Activated CD8-positive, alpha-beta memory T cell treated with anti-CD3 and anti-CD28 coated beads, Interleukin-2, amount 10 ng/mL, durations not matched to agents 7 days and 5 days (primary cell): Measurements from ENCODE around the gene ATF3. TPM values are rescaled to one million over a fixed set of nuclear protein-coding genes. Genes with fewer than 3 reads are reported as not detected.
"Not testable (repeated sequence)": the region's sequence is repeated elsewhere in the genome, so short reads cannot be mapped to it uniquely, and the experiment has no call there.

Experiments
- ATAC-seq: fragments of 150-1000 bp; cut with Tn5 transposase; one replicate; pipeline ENCODE4 v1.10.0; 2021; ENCODE audit warnings: moderate library complexity
- CTCF ChIA-PET: fragments of 350-600 bp; sonication (Branson Sonifier 250); formaldehyde crosslinking; loops from one replicate; lab custom pipeline; 2021; ENCODE audit warnings: antibody characterized with exemption; lab: Charles Lee
- DNase-seq: peaks from one replicate; pipeline ENCODE4 v3.0.0-alpha.2; 2020
- H3K27ac Mint-ChIP-seq: one replicate; pipeline ENCODE4 v1.8.0; 2021; ENCODE audit warnings: mild to moderate bottlenecking, mixed read lengths
- H3K27me3 Mint-ChIP-seq: one replicate; pipeline ENCODE4 v1.8.0; 2021; ENCODE audit warnings: mixed read lengths
- H3K36me3 Mint-ChIP-seq: one replicate; pipeline ENCODE4 v1.8.0; 2021; ENCODE audit warnings: mild to moderate bottlenecking, mixed read lengths
- H3K4me1 Mint-ChIP-seq: one replicate; pipeline ENCODE4 v1.8.0; 2021; ENCODE audit warnings: mixed read lengths
- H3K4me3 Mint-ChIP-seq: one replicate; pipeline ENCODE4 v1.8.0; 2021; ENCODE audit warnings: mild to moderate bottlenecking, moderate library complexity, mixed read lengths
- H3K9me3 Mint-ChIP-seq: one replicate; pipeline ENCODE4 v1.8.0; 2022; ENCODE audit warnings: low read depth, mixed read lengths
- total RNA-seq, 2 experiments: library from RNA; stranded (reverse); gene quantifications; one replicate each; pipeline ENCODE4 v1.2.3, GENCODE V29; 2021

Gene ATF3
- total RNA-seq, 2 experiments from 2014 or later = 21.3 to 36.5 TPM

- H3K27ac Mint-ChIP-seq = no peak overlapping the region
- ATAC-seq (no peak), DNase-seq (no peak)
- CTCF ChIA-PET = interaction anchor here (0.7 to 2.8 kb wide), 8 partner anchors 10 to 173 kb away, joined by 3 to 16 read pairs (median 4); no protein-coding TSS in a partner anchor
- H3K36me3 Mint-ChIP-seq = no peaks in the 10 kb centered on the region
- no peaks in the 10 kb centered on the region for H3K9me3 Mint-ChIP-seq
- no peaks in the 10 kb centered on the region for H3K4me1 Mint-ChIP-seq
- H3K27me3 Mint-ChIP-seq = peaks cover 6% of the 10 kb centered on the region
- no peak overlapping the region for H3K4me3 Mint-ChIP-seq
Measured at GRCh38 chr1:212628813-212629415, 20.4 kb downstream of the ATF3 start.

GRCh38 chr1:212629450-212630157, 21.0 kb downstream of the ATF3 start:
- CTCF ChIA-PET = interaction anchor here (0.9 to 2.8 kb wide), 9 partner anchors 11 to 174 kb away, joined by 3 to 16 read pairs (median 5); no protein-coding TSS in a partner anchor
- Mint-ChIP-seq H3K4me1 (peaks cover 2% of the 10 kb centered on the region), H3K9me3 (peaks cover 4% of the 10 kb centered on the region), H3K27me3 (peaks cover 6% of the 10 kb centered on the region), H3K4me3 (no peak overlapping the region), H3K27ac (no peak overlapping the region), H3K36me3 (peaks cover 4% of the 10 kb centered on the region)
- ATAC-seq (no peak), DNase-seq (no peak)

DNA sequence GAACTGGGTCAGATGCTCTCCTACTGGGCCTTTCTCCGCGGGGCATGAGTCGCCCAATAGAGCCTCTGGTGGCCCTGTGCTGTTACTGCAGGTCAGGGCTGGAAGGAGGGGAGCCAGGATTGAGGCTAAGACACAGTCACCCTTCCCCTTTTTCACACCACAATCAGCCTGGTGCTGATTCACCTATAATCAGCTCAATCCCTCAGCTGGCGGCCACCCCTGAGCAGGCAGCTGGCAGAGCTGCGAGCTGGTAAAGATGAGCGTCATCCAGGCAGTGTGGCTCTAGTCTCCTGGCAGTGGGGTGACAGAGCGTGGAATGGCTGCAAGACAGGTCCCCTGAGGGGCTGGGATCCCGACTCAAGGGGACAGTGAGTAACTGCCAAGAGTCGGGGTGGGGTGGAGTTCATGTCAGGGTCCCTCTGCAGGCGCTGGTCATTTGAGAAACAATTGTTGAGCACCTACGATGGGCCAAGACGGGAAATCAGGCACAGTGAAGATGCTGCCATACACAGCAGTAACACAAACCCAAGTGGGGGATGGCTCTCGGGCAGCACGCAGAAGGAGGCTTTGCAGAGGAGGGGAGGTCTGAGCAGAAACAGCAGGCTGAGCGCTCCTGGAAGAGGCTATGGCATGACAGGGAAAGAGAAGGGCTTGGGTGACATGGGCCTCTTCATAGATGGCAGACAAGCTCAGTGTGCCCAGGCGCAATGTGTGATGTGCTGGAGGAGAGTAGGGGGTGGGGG, 21.8 kb downstream of the ATF3 start:
- CTCF ChIA-PET = interaction anchor here (0.9 to 2.8 kb wide), 9 partner anchors 10 to 174 kb away, joined by 3 to 16 read pairs (median 5); no protein-coding TSS in a partner anchor
- no peak overlapping the region for H3K27ac Mint-ChIP-seq

GRCh38 chr1:212633161-212633560, 24.6 kb downstream of the ATF3 start:
- no peak for ATAC-seq

More for the DNA sequence above, 21.8 kb downstream of the ATF3 start:
- peaks cover 6% of the 10 kb centered on the region for H3K27me3 Mint-ChIP-seq
- no peak overlapping the region for H3K4me3 Mint-ChIP-seq
- peaks cover 9% of the 10 kb centered on the region for H3K36me3 Mint-ChIP-seq
- H3K9me3 Mint-ChIP-seq = peaks cover 4% of the 10 kb centered on the region
- DNase-seq = peak; percentile 71
- H3K4me1 Mint-ChIP-seq = peaks cover 9% of the 10 kb centered on the region
- ATAC-seq = peak; percentile 91

DNA sequence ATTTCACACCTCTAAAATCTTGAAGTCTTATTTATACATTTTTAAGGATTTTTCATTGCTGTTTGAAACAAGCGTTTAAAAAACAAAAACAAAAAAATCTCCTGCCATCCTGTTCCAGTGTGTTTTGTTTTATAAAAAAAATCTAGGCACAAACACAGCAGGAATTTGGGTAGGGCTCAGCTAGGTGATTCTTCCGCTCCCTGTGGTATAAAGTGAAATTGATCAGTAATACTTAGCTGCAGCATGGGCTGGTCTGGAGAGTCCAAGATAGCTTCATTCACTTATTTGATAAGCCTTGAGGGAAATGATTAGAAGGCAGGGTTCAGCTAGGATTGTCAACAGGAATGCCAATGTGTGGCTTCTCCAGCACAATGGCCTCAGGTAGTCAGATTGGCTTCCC, 25.7 kb downstream of the ATF3 start:
- H3K36me3 Mint-ChIP-seq = peaks cover 9% of the 10 kb centered on the region
- CTCF ChIA-PET = interaction anchor here (0.7 to 1.1 kb wide), 2 partner anchors 67 to 116 kb away, joined by 3 to 4 read pairs; no protein-coding TSS in a partner anchor
- DNase-seq (no peak), ATAC-seq (no peak)
- no peak overlapping the region for H3K27ac Mint-ChIP-seq
- H3K9me3 Mint-ChIP-seq = peaks cover 4% of the 10 kb centered on the region
- peaks cover 40% of the 10 kb centered on the region for H3K4me1 Mint-ChIP-seq
- H3K4me3 Mint-ChIP-seq = no peak overlapping the region
- peaks cover under 1% of the 10 kb centered on the region for H3K27me3 Mint-ChIP-seq

More at GRCh38 chr1:212633161-212633560, 24.6 kb downstream of the ATF3 start:
- CTCF ChIA-PET = interaction anchor here (1.2 kb wide), 1 partner anchor 156 kb away, joined by 5 read pairs; no protein-coding TSS in a partner anchor
- Mint-ChIP-seq H3K9me3 (peaks cover 4% of the 10 kb centered on the region), H3K4me1 (peaks cover 36% of the 10 kb centered on the region), H3K36me3 (peaks cover 9% of the 10 kb centered on the region), H3K27me3 (peaks cover 2% of the 10 kb centered on the region), H3K27ac (no peak overlapping the region), H3K4me3 (no peak overlapping the region)
- no peak for DNase-seq

GRCh38 chr1:212635141-212635631, 26.6 kb downstream of the ATF3 start:
- peaks cover 8% of the 10 kb centered on the region for H3K27me3 Mint-ChIP-seq
- no peak for DNase-seq
- H3K4me3 Mint-ChIP-seq = no peak overlapping the region
- CTCF ChIA-PET = no interaction called here
- no peak for ATAC-seq
- peaks cover 9% of the 10 kb centered on the region for H3K36me3 Mint-ChIP-seq
- H3K9me3 Mint-ChIP-seq = peaks cover 4% of the 10 kb centered on the region
- peak overlapping the region; percentile 68 for H3K27ac Mint-ChIP-seq
- peaks cover 40% of the 10 kb centered on the region for H3K4me1 Mint-ChIP-seq

- ATAC-seq (no peak), DNase-seq (no peak)
- Mint-ChIP-seq H3K27me3 (peaks cover 16% of the 10 kb centered on the region), H3K4me3 (no peak overlapping the region), H3K27ac (peak overlapping the region; percentile 41), H3K36me3 (peaks cover 9% of the 10 kb centered on the region), H3K9me3 (peaks cover 4% of the 10 kb centered on the region), H3K4me1 (peaks cover 40% of the 10 kb centered on the region)
- CTCF ChIA-PET = interaction anchor here (1.1 to 1.3 kb wide), 2 partner anchors 27 to 182 kb away, joined by 3 read pairs; no protein-coding TSS in a partner anchor
Measured at GRCh38 chr1:212637902-212638301, 29.3 kb downstream of the ATF3 start.

DNA sequence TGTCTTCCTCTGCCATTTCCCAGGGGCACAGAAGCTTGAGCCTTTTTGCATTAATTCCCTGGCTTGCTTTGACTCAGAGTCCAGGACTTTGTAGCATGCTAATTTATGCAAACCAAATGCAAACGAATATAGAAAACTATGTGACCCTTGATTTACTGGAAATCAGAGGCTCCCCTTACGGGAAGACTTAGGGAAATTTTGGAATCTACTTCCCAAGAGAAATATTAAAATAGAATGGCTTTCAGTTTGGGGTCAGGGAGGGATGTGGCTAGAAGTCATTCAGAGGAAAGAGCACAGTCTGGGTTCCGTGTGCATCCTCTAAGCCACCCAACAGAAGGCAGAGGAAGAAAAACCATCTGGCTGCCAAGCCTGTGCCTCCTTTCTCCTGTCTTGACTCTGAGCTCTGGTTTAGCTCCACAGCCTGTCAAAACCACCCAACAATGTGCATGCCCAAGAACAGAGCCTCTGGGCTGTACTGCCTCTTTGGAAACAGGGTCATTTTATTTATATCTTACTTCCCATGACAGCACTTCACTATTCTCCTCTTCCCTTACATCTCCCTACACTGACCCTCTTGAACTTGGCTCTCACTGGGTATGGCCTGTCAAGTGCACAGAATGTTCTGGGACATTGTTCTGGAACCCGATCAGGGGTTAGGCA, 30.1 kb downstream of the ATF3 start:
- CTCF ChIA-PET = interaction anchor here (1.1 to 1.3 kb wide), 2 partner anchors 27 to 183 kb away, joined by 3 read pairs; no protein-coding TSS in a partner anchor
- no peak overlapping the region for H3K27ac Mint-ChIP-seq
- peaks cover 16% of the 10 kb centered on the region for H3K27me3 Mint-ChIP-seq
- H3K36me3 Mint-ChIP-seq = peaks cover 9% of the 10 kb centered on the region
- H3K9me3 Mint-ChIP-seq = peaks cover 4% of the 10 kb centered on the region
- ATAC-seq = no peak
- no peak overlapping the region for H3K4me3 Mint-ChIP-seq
- peaks cover 40% of the 10 kb centered on the region for H3K4me1 Mint-ChIP-seq
- DNase-seq = peak; percentile 40

DNA sequence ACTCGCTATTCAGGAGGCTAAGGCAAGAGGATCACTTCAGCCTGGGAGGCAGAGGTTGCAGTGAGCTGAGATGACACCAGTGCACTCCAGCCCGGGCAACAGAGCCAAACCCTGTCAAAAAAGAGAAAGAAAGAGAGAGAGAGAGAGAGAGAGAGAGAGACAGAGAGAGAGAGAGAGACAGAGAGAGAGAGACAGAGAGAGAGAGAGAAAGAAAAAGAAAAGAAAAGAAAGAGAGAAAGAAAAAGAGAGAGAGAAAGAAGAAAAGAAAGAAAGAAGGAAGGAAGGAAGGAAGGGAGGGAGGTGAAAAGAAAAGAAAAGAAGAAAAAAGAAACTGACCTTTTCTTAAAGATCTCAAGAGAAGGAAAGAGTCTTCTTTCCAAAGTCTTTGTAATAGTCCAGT, 31.0 kb downstream of the ATF3 start:
- ATAC-seq, DNase-seq, H3K4me3 Mint-ChIP-seq, H3K27ac Mint-ChIP-seq, H3K36me3 Mint-ChIP-seq, H3K9me3 Mint-ChIP-seq: not testable (repeated sequence)
- H3K27me3 Mint-ChIP-seq = peaks cover 16% of the 10 kb centered on the region
- H3K4me1 Mint-ChIP-seq = peaks cover 40% of the 10 kb centered on the region
- CTCF ChIA-PET = interaction anchor here (1.4 kb wide), 1 partner anchor 10 kb away, joined by 3 read pairs; no protein-coding TSS in a partner anchor

- ATAC-seq (no peak), DNase-seq (peak; percentile 31)
- H3K4me1 Mint-ChIP-seq = peaks cover 31% of the 10 kb centered on the region
- H3K36me3 Mint-ChIP-seq = no peaks in the 10 kb centered on the region
- H3K9me3 Mint-ChIP-seq = no peaks in the 10 kb centered on the region
- H3K27me3 Mint-ChIP-seq = peaks cover 16% of the 10 kb centered on the region
- no peak overlapping the region for H3K27ac Mint-ChIP-seq
- CTCF ChIA-PET = interaction anchor here (0.6 to 2.0 kb wide), 7 partner anchors 11 to 400 kb away, joined by 3 to 7 read pairs (median 3); no protein-coding TSS in a partner anchor
- no peak overlapping the region for H3K4me3 Mint-ChIP-seq
Measured at GRCh38 chr1:212640223-212640878, 31.8 kb downstream of the ATF3 start.

- no peak for ATAC-seq
- Mint-ChIP-seq H3K4me1 (peaks cover 15% of the 10 kb centered on the region), H3K9me3 (no peaks in the 10 kb centered on the region), H3K27me3 (peaks cover 16% of the 10 kb centered on the region), H3K4me3 (no peak overlapping the region), H3K27ac (no peak overlapping the region), H3K36me3 (no peaks in the 10 kb centered on the region)
- CTCF ChIA-PET = interaction anchor here (1.0 to 2.8 kb wide), 3 partner anchors 23 to 186 kb away, joined by 5 to 18 read pairs (median 7); no protein-coding TSS in a partner anchor
- no peak for DNase-seq
Measured at GRCh38 chr1:212641956-212642355, 33.4 kb downstream of the ATF3 start.

- no peaks in the 10 kb centered on the region for H3K9me3 Mint-ChIP-seq
- ATAC-seq = no peak
- H3K27ac Mint-ChIP-seq = no peak overlapping the region
- H3K4me3 Mint-ChIP-seq = no peak overlapping the region
- peaks cover 2% of the 10 kb centered on the region for H3K4me1 Mint-ChIP-seq
- CTCF ChIA-PET = interaction anchor here (1.1 to 2.8 kb wide), 2 partner anchors 21 to 167 kb away, joined by 3 to 18 read pairs; no protein-coding TSS in a partner anchor
- DNase-seq = peak; percentile 8
- H3K27me3 Mint-ChIP-seq = peaks cover 19% of the 10 kb centered on the region
- no peaks in the 10 kb centered on the region for H3K36me3 Mint-ChIP-seq
Measured at GRCh38 chr1:212643877-212644276, 35.3 kb downstream of the ATF3 start.
